H9 (cell line): Measurements from ENCODE around the gene ANAPC15. TPM values are rescaled to one million over a fixed set of nuclear protein-coding genes. Genes with fewer than 3 reads are reported as not detected.

Experiments
- DNase-seq: peaks from one replicate; pipeline ENCODE4 v3.0.0-alpha.2; 2017
- H2AFZ ChIP-seq: one replicate; pipeline ENCODE4 v1.6.1; 2013; ENCODE audit warnings: mild to moderate bottlenecking, low read length, control low read depth, moderate library complexity
- H2AK5ac ChIP-seq: 2 replicates; pipeline ENCODE4 v1.6.1; 2013; ENCODE audit warnings: low read length, control low read depth, mixed read lengths; ENCODE audit not compliant: insufficient read length
- H2BK120ac ChIP-seq: one replicate; pipeline ENCODE4 v1.6.1; 2013; ENCODE audit warnings: low read depth, mild to moderate bottlenecking, low read length, control low read depth, inconsistent platforms; ENCODE audit not compliant: poor library complexity, severe bottlenecking
- H2BK12ac ChIP-seq: 2 replicates; pipeline ENCODE4 v1.6.1; 2013; ENCODE audit warnings: low read length, control low read depth, mixed read lengths, low read depth; ENCODE audit not compliant: insufficient read length
- H2BK15ac ChIP-seq: 2 replicates; pipeline ENCODE4 v1.6.1; 2013; ENCODE audit warnings: low read depth, low read length, control low read depth
- H2BK20ac ChIP-seq: one replicate; pipeline ENCODE4 v1.6.1; 2013; ENCODE audit warnings: low read depth, mild to moderate bottlenecking, low read length, control low read depth, inconsistent platforms; ENCODE audit not compliant: poor library complexity, severe bottlenecking
- H2BK5ac ChIP-seq: 2 replicates; pipeline ENCODE4 v1.6.1; 2013; ENCODE audit warnings: low read length, control low read depth, mixed read lengths; ENCODE audit not compliant: insufficient read length
- H3K14ac ChIP-seq: 2 replicates; pipeline ENCODE4 v1.6.1; 2013; ENCODE audit warnings: low read length, control low read depth; ENCODE audit not compliant: insufficient read depth
- H3K18ac ChIP-seq: 2 replicates; pipeline ENCODE4 v1.6.1; 2013; ENCODE audit warnings: low read depth, mild to moderate bottlenecking, mixed read lengths, low read length, control low read depth; ENCODE audit not compliant: insufficient read length
- H3K23ac ChIP-seq: 2 replicates; pipeline ENCODE4 v1.6.1; 2013; ENCODE audit warnings: low read length, control low read depth, mixed read lengths, low read depth; ENCODE audit not compliant: insufficient read length
- H3K23me2 ChIP-seq: 2 replicates; pipeline ENCODE4 v1.6.1; 2013; ENCODE audit warnings: low read depth, mild to moderate bottlenecking, mixed read lengths, low read length, control low read depth; ENCODE audit not compliant: insufficient read length, poor library complexity, severe bottlenecking
- H3K27ac ChIP-seq: 2 replicates; pipeline ENCODE4 v1.5.1; 2013; ENCODE audit warnings: low read length, control low read depth, mixed read lengths, low read depth; ENCODE audit not compliant: insufficient read length
- H3K27me3 ChIP-seq: 2 replicates; pipeline ENCODE4 v1.6.1; 2013; ENCODE audit warnings: low read length, control low read depth, inconsistent platforms; ENCODE audit not compliant: insufficient read depth
- H3K4ac ChIP-seq: 2 replicates; pipeline ENCODE4 v1.6.1; 2013; ENCODE audit warnings: low read depth, mild to moderate bottlenecking, control low read depth, inconsistent platforms, low read length, moderate library complexity
- H3K4me1 ChIP-seq: 2 replicates; pipeline ENCODE4 v1.6.1; 2013; ENCODE audit warnings: low read length, control low read depth, inconsistent platforms; ENCODE audit not compliant: insufficient read depth
- H3K4me2 ChIP-seq: 2 replicates; pipeline ENCODE4 v1.6.1; 2013; ENCODE audit warnings: low read length, control low read depth, mixed read lengths; ENCODE audit not compliant: insufficient read length, insufficient read depth
- H3K56ac ChIP-seq: 2 replicates; pipeline ENCODE4 v1.6.1; 2013; ENCODE audit warnings: low read depth, mild to moderate bottlenecking, mixed read lengths, low read length, control low read depth; ENCODE audit not compliant: insufficient read length
- H3K79me1 ChIP-seq: 2 replicates; pipeline ENCODE4 v1.6.1; 2013; ENCODE audit warnings: low read depth, mild to moderate bottlenecking, moderate library complexity, low read length, control low read depth, inconsistent platforms; ENCODE audit not compliant: insufficient read depth, poor library complexity, severe bottlenecking
- H3K79me2 ChIP-seq: 2 replicates; pipeline ENCODE4 v1.6.1; 2013; ENCODE audit warnings: low read length, control low read depth, inconsistent platforms; ENCODE audit not compliant: insufficient read depth
- H3K9ac ChIP-seq: 2 replicates; pipeline ENCODE4 v1.6.1; 2013; ENCODE audit warnings: low read length, control low read depth, mixed read lengths; ENCODE audit not compliant: insufficient read length; ENCODE audit errors: extremely low read depth
- H3K9me3 ChIP-seq: one replicate; pipeline ENCODE4 v1.6.1; 2013; ENCODE audit warnings: low read depth, low read length, inconsistent platforms; ENCODE audit not compliant: control insufficient read depth
- H3T11ph ChIP-seq: one replicate; pipeline ENCODE4 v1.6.1; 2013; ENCODE audit warnings: mild to moderate bottlenecking, low read length, control low read depth, inconsistent platforms
- H4K20me1 ChIP-seq: one replicate; pipeline ENCODE4 v1.6.1; 2013; ENCODE audit not compliant: control insufficient read depth, insufficient read length, insufficient read depth
- H4K5ac ChIP-seq: 2 replicates; pipeline ENCODE4 v1.6.1; 2013; ENCODE audit warnings: low read depth, mild to moderate bottlenecking, mixed read lengths, low read length, control low read depth; ENCODE audit not compliant: insufficient read length
- H4K8ac ChIP-seq: replicated peaks from 2 replicates; pipeline ENCODE4 v1.6.1; 2013; ENCODE audit warnings: low read length, control low read depth, mixed read lengths, low read depth; ENCODE audit not compliant: insufficient read length
- H4K91ac ChIP-seq: 2 replicates; pipeline ENCODE4 v1.6.1; 2013; ENCODE audit warnings: low read depth, mild to moderate bottlenecking, moderate library complexity, mixed read lengths, low read length, control low read depth; ENCODE audit not compliant: insufficient read length
- H3K27ac Mint-ChIP-seq, 3 experiments: 2 replicates in 2 of 3; 3 replicates in 1 of 3; pipeline ENCODE4 v1.8.0; 2020 to 2021; ENCODE audit warnings: mixed read lengths in 3 of 3, mild to moderate bottlenecking in 1 of 3, moderate library complexity in 1 of 3
- H3K27me3 Mint-ChIP-seq: 2 replicates; pipeline ENCODE4 v1.8.0; 2021; ENCODE audit warnings: low read depth, mild to moderate bottlenecking, moderate library complexity, mixed read lengths
- H3K36me3 Mint-ChIP-seq, 3 experiments: 2 replicates in 2 of 3; 3 replicates in 1 of 3; pipeline ENCODE4 v1.8.0; 2020 to 2021; ENCODE audit warnings: low read depth in 3 of 3, mixed read lengths in 3 of 3; ENCODE audit not compliant: insufficient read depth in 1 of 3
- H3K4me1 Mint-ChIP-seq, 2 experiments: 2 replicates each; pipeline ENCODE4 v1.8.0; 2020; ENCODE audit warnings: mixed read lengths in 2 of 2
- H3K4me3 Mint-ChIP-seq, 2 experiments: 2 replicates in 1 of 2; 3 replicates in 1 of 2; pipeline ENCODE4 v1.8.0; 2020 to 2021; ENCODE audit warnings: mild to moderate bottlenecking in 2 of 2, mixed read lengths in 2 of 2, moderate library complexity in 1 of 2
- H3K9me3 Mint-ChIP-seq, 2 experiments: 2 replicates in 1 of 2; 3 replicates in 1 of 2; pipeline ENCODE4 v1.8.0; 2020; ENCODE audit warnings: mild to moderate bottlenecking in 2 of 2, mixed read lengths in 2 of 2, moderate library complexity in 1 of 2
- total RNA-seq: library from RNA; stranded (reverse); gene quantifications from 2 replicates; pipeline ENCODE4 v1.2.1, GENCODE V29; 2021
- TF ChIP-seq, protein P1 (sequence below): fragments of 200-600 bp; sonication (generic); conservative IDR thresholded peaks from 3 replicates; pipeline ENCODE4 v1.8.0; 2021; ENCODE audit warnings: antibody characterized with exemption, mild to moderate bottlenecking

Gene ANAPC15
- total RNA-seq, 1 experiment from 2014 or later: 72.6 TPM

DNA sequence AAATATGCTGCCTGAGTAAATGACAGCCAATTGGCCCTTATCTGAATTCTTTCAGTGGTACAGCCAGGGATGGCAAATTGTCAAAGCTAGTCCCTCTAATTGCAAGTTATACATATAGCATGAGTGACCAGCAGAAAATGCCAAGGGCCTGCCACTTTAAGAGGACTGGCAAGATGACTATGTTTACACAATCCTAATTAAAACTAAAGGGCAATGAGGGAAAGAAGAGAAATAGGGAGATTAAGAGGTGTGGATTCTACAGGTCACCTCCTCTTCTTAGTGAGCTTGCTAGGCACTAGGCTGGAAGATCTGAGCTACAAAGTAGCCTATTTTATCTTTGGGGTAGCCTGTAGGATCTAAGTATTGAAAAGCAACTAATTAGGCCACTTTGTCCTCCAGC is 45.6 kb downstream of the ANAPC15 start:
- no peaks in the 10 kb centered on the region for H3K9me3 Mint-ChIP-seq
- no peaks in the 10 kb centered on the region for H3K9me3 ChIP-seq
- no peak overlapping the region for H3K4ac ChIP-seq
- no peaks in the 10 kb centered on the region for H3K4me1 ChIP-seq
- no peak overlapping the region for H3K18ac ChIP-seq
- H3K79me2 ChIP-seq: peaks cover 2% of the 10 kb centered on the region; the same call in 1 of the 2 replicates
- no peaks in the 10 kb centered on the region for H3K27me3 ChIP-seq
- H3K56ac ChIP-seq: no peak overlapping the region
- no peak overlapping the region for H2BK120ac ChIP-seq
- no peaks in the 10 kb centered on the region for H4K20me1 ChIP-seq
- H3K79me1 ChIP-seq: peaks cover 4% of the 10 kb centered on the region
- H3K23ac ChIP-seq: no peak overlapping the region
- no peak overlapping the region for H2AK5ac ChIP-seq
- H3K36me3 Mint-ChIP-seq: peaks cover 1 to 31% (median 24%) of the 10 kb centered on the region in 3 experiments; a peak in 5 of 7 replicates
- H3K27ac ChIP-seq: no peak overlapping the region
- no peak overlapping the region for H4K8ac ChIP-seq
- no peak overlapping the region for H2BK5ac ChIP-seq
- H3K9ac ChIP-seq: no peak overlapping the region
- H3T11ph ChIP-seq: no peak overlapping the region
- H3K4me1 Mint-ChIP-seq: peaks cover 22 to 28% of the 10 kb centered on the region in 2 experiments
- no peak overlapping the region for H2BK15ac ChIP-seq
- no peak overlapping the region for H2BK20ac ChIP-seq
- no peak overlapping the region for H3K4me3 Mint-ChIP-seq
- H3K23me2 ChIP-seq: no peaks in the 10 kb centered on the region
- no peak overlapping the region for H4K5ac ChIP-seq
- H2AFZ ChIP-seq: no peak overlapping the region
- H2BK12ac ChIP-seq: no peak overlapping the region
- no peak for DNase-seq
- H3K4me2 ChIP-seq: no peak overlapping the region
- no peak overlapping the region for H3K14ac ChIP-seq
- TF ChIP-seq, protein P1, sequence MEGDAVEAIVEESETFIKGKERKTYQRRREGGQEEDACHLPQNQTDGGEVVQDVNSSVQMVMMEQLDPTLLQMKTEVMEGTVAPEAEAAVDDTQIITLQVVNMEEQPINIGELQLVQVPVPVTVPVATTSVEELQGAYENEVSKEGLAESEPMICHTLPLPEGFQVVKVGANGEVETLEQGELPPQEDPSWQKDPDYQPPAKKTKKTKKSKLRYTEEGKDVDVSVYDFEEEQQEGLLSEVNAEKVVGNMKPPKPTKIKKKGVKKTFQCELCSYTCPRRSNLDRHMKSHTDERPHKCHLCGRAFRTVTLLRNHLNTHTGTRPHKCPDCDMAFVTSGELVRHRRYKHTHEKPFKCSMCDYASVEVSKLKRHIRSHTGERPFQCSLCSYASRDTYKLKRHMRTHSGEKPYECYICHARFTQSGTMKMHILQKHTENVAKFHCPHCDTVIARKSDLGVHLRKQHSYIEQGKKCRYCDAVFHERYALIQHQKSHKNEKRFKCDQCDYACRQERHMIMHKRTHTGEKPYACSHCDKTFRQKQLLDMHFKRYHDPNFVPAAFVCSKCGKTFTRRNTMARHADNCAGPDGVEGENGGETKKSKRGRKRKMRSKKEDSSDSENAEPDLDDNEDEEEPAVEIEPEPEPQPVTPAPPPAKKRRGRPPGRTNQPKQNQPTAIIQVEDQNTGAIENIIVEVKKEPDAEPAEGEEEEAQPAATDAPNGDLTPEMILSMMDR: no peak
- no peak overlapping the region for H4K91ac ChIP-seq
- no peaks in the 10 kb centered on the region for H3K27me3 Mint-ChIP-seq
- peak overlapping the region in 2 of 3 experiments; percentile 48 to 72; a peak in 2 of 7 replicates for H3K27ac Mint-ChIP-seq
